ENCODE measurements around the gene KLK13.

KLK13 gene

GRCh38 chr19:51020988-51021651 is 43.8 kb downstream of the KLK13 start:
- in situ Hi-C loops (cut with MboI; ENCODE audit: low sequenced_read_pairs, unreplicated experiment): no loop called here
- peak; percentile 57 for TF ChIP-seq CTCF (IDR thresholded peaks at IDR 0.05; ENCODE audit: borderline replicate concordance, control extremely low read depth, extremely low read depth, insufficient read depth, missing control alignments)
- no peak for DNase-seq (ENCODE audit: low spot score)

- in situ Hi-C loops (cut with MboI; ENCODE audit: low sequenced_read_pairs, unreplicated experiment): no loop called here
- DNase-seq (ENCODE audit: low spot score): no peak
- no peak for TF ChIP-seq CTCF (IDR thresholded peaks at IDR 0.05; ENCODE audit: borderline replicate concordance, control extremely low read depth, extremely low read depth, insufficient read depth, missing control alignments)
Measured at GRCh38 chr19:51019544-51019925, 45.4 kb downstream of the KLK13 start, which contains the start of gene KLK10. TSS of gene KLK10 (minus strand) at chr19:51019709. CDS start at chr19:51019130, 579 bp downstream.

- no peak for TF ChIP-seq CTCF (IDR thresholded peaks at IDR 0.05; ENCODE audit: borderline replicate concordance, control extremely low read depth, extremely low read depth, insufficient read depth, missing control alignments)
- in situ Hi-C loops (cut with MboI; ENCODE audit: low sequenced_read_pairs, unreplicated experiment): no loop called here
- no peak for DNase-seq (ENCODE audit: low spot score)
Measured at GRCh38 chr19:51018745-51019543, 45.9 kb downstream of the KLK13 start.

- TF ChIP-seq CTCF (IDR thresholded peaks at IDR 0.05; ENCODE audit: borderline replicate concordance, control extremely low read depth, extremely low read depth, insufficient read depth, missing control alignments): peak; percentile 82
- in situ Hi-C loops (cut with MboI; ENCODE audit: low sequenced_read_pairs, unreplicated experiment): no loop called here
- DNase-seq (ENCODE audit: low spot score): peak; percentile 85
Measured at GRCh38 chr19:51016798-51017683, 47.9 kb downstream of the KLK13 start.

GRCh38 chr19:51015691-51016267 is 49.1 kb downstream of the KLK13 start:
- DNase-seq (ENCODE audit: low spot score): no peak
- no peak for TF ChIP-seq CTCF (IDR thresholded peaks at IDR 0.05; ENCODE audit: borderline replicate concordance, control extremely low read depth, extremely low read depth, insufficient read depth, missing control alignments)
- in situ Hi-C loops (cut with MboI; ENCODE audit: low sequenced_read_pairs, unreplicated experiment): no loop called here

- in situ Hi-C loops (cut with MboI; ENCODE audit: low sequenced_read_pairs, unreplicated experiment): no loop called here
- no peak for DNase-seq (ENCODE audit: low spot score)
- no peak for TF ChIP-seq CTCF (IDR thresholded peaks at IDR 0.05; ENCODE audit: borderline replicate concordance, control extremely low read depth, extremely low read depth, insufficient read depth, missing control alignments)
Measured at GRCh38 chr19:51014242-51014641, 50.6 kb downstream of the KLK13 start.

Measured in GM13976 (cell line).